ENCODE data around the gene FSD1.
A peak's percentile ranks its signal among the peaks of the same experiment; 100 is the strongest.

Gene FSD1

GRCh38 chr19:4304538-4305256, at the start of gene FSD1:
TSS of gene FSD1 (plus strand) at chr19:4304598. CDS start at chr19:4304747, 149 bp downstream.
- Histone ChIP-seq H3K27me3 (ENCODE audit: low read depth, low read length) (no peaks in the 10 kb centered on the region), H3K79me2 (ENCODE audit: low read length) (no peaks in the 10 kb centered on the region), H3K9ac (ENCODE audit: low read length) (peak within 1 kb of the TSS; percentile 12; the same call in 1 of the 2 replicates), H3K4me2 (ENCODE audit: low read length) (peak within 1 kb of the TSS; percentile 67), H3K4me1 (ENCODE audit: low read length) (no peaks in the 10 kb centered on the region), H3K9me3 (ENCODE audit: insufficient read depth, low read length) (no peaks in the 10 kb centered on the region), H2AFZ (ENCODE audit: low read depth, low read length) (peak within 1 kb of the TSS; percentile 48), H3K27ac (ENCODE audit: low read length) (no peak within 1 kb of the TSS), H3K36me3 (replicated peaks; ENCODE audit: low read depth, low read length) (no peaks in the 10 kb centered on the region), H3K4me3 (ENCODE audit: low read length) (peak within 1 kb of the TSS; percentile 77), H4K20me1 (ENCODE audit: insufficient read depth, low read length) (no peaks in the 10 kb centered on the region)
- TF ChIP-seq CTCF (IDR thresholded peaks at IDR 0.05; ENCODE audit: low read depth, low read length) (no peak), EZH2phosphoT487 (IDR thresholded peaks at IDR 0.05; ENCODE audit: low read depth) (no peak)

- Histone ChIP-seq H3K4me2 (ENCODE audit: low read length) (no peak overlapping the region), H3K9ac (ENCODE audit: low read length) (no peak overlapping the region), H3K79me2 (ENCODE audit: low read length) (no peaks in the 10 kb centered on the region), H4K20me1 (ENCODE audit: insufficient read depth, low read length) (no peaks in the 10 kb centered on the region), H3K4me3 (ENCODE audit: low read length) (no peak overlapping the region), H3K9me3 (ENCODE audit: insufficient read depth, low read length) (0 out of 2 replicates have a peak, but pooled peaks cover 4% of the 10 kb centered on the region), H3K36me3 (replicated peaks; ENCODE audit: low read depth, low read length) (peaks cover 38% of the 10 kb centered on the region), H3K27ac (ENCODE audit: low read length) (no peak overlapping the region), H2AFZ (ENCODE audit: low read depth, low read length) (no peak overlapping the region), H3K4me1 (ENCODE audit: low read length) (peaks cover 6% of the 10 kb centered on the region), H3K27me3 (ENCODE audit: low read depth, low read length) (no peaks in the 10 kb centered on the region)
- TF ChIP-seq EZH2phosphoT487 (IDR thresholded peaks at IDR 0.05; ENCODE audit: low read depth) (no peak), CTCF (IDR thresholded peaks at IDR 0.05; ENCODE audit: low read depth, low read length) (peak; percentile 20; the same call in 1 of the 2 replicates)
These were observed 47.8 kb upstream of the FSD1 start for GRCh38 chr19:4256563-4256962.

- H3K4me1 ChIP-seq (ENCODE audit: low read length): peaks cover 6% of the 10 kb centered on the region
- 0 out of 2 replicates have a peak, but pooled peaks cover 4% of the 10 kb centered on the region for H3K9me3 ChIP-seq (ENCODE audit: insufficient read depth, low read length)
- H3K36me3 ChIP-seq (replicated peaks; ENCODE audit: low read depth, low read length): peaks cover 37% of the 10 kb centered on the region
- H3K27ac ChIP-seq (ENCODE audit: low read length): no peak overlapping the region
- no peaks in the 10 kb centered on the region for H3K27me3 ChIP-seq (ENCODE audit: low read depth, low read length)
- no peak overlapping the region for H3K4me2 ChIP-seq (ENCODE audit: low read length)
- H3K9ac ChIP-seq (ENCODE audit: low read length): no peak overlapping the region
- no peak for TF ChIP-seq EZH2phosphoT487 (IDR thresholded peaks at IDR 0.05; ENCODE audit: low read depth)
- no peak for TF ChIP-seq CTCF (IDR thresholded peaks at IDR 0.05; ENCODE audit: low read depth, low read length)
- no peaks in the 10 kb centered on the region for H4K20me1 ChIP-seq (ENCODE audit: insufficient read depth, low read length)
- H2AFZ ChIP-seq (ENCODE audit: low read depth, low read length): no peak overlapping the region
- H3K79me2 ChIP-seq (ENCODE audit: low read length): no peaks in the 10 kb centered on the region
- no peak overlapping the region for H3K4me3 ChIP-seq (ENCODE audit: low read length)
These were observed 47.4 kb upstream of the FSD1 start for GRCh38 chr19:4257025-4257424.

- Histone ChIP-seq H3K4me2 (ENCODE audit: low read length) (no peak overlapping the region), H3K27ac (ENCODE audit: low read length) (no peak overlapping the region), H4K20me1 (ENCODE audit: insufficient read depth, low read length) (no peaks in the 10 kb centered on the region), H3K79me2 (ENCODE audit: low read length) (no peaks in the 10 kb centered on the region), H3K9ac (ENCODE audit: low read length) (no peak overlapping the region), H3K9me3 (ENCODE audit: insufficient read depth, low read length) (0 out of 2 replicates have a peak, but pooled peaks cover 4% of the 10 kb centered on the region), H2AFZ (ENCODE audit: low read depth, low read length) (no peak overlapping the region), H3K27me3 (ENCODE audit: low read depth, low read length) (no peaks in the 10 kb centered on the region), H3K36me3 (replicated peaks; ENCODE audit: low read depth, low read length) (peaks cover 32% of the 10 kb centered on the region), H3K4me3 (ENCODE audit: low read length) (no peak overlapping the region), H3K4me1 (ENCODE audit: low read length) (peaks cover 6% of the 10 kb centered on the region)
- TF ChIP-seq CTCF (IDR thresholded peaks at IDR 0.05; ENCODE audit: low read depth, low read length) (no peak), EZH2phosphoT487 (IDR thresholded peaks at IDR 0.05; ENCODE audit: low read depth) (no peak)
These were observed 46.2 kb upstream of the FSD1 start for GRCh38 chr19:4258181-4258580.

Data from OCI-LY3 (cell line).